HepG2 (cell line): ENCODE measurements around the gene IFNAR1. TPM values are rescaled to one million over a fixed set of nuclear protein-coding genes. Genes with fewer than 3 reads are reported as not detected.

Experiments used
- ATAC-seq: fragments of 200-7000 bp; cut with Tn5 transposase; 3 replicates; pipeline ENCODE4 v1.9.1; 2020; ENCODE audit warnings: mild to moderate bottlenecking, moderate library complexity
- BruUV-seq: library from RNA; stranded (reverse); fragments of 400-500 nt; replicated peaks from 2 replicates; lab custom pipeline; 2021; lab: Mats Ljungman, UMichigan
- CTCF ChIA-PET: fragments of 300-600 bp; formaldehyde crosslinking; extraction: SDS; loops from one replicate; lab custom pipeline; 2021; ENCODE audit warnings: low total read pairs, inconsistent platforms, low intra/inter-chr PET ratio; lab: Yijun Ruan, JAX
- POLR2A ChIA-PET: fragments of 350-600 bp; sonication (Branson Sonifier 250); formaldehyde crosslinking; loops from one replicate; lab custom pipeline; 2020; ENCODE audit warnings: antibody characterized with exemption, inconsistent platforms; lab: Yijun Ruan, JAX
- DNase-seq: peaks from one replicate; pipeline ENCODE4 v3.0.0-alpha.2; 2015; ENCODE audit warnings: low spot score
- FAIRE-seq: peaks from 3 replicates; lab custom pipeline; 2011; peaks lifted over from hg19 to GRCh38; lab: Jason Lieb, UNC
- H2AFZ ChIP-seq: one replicate; pipeline ENCODE4 v1.6.1; 2011; ENCODE audit warnings: low read length, inconsistent platforms
- H3K27ac ChIP-seq: fragments of 300-600 bp; 3 replicates; pipeline ENCODE4 v1.8.0; 2011; ENCODE audit warnings: mixed run types, mild to moderate bottlenecking, mixed read lengths, low read length, inconsistent platforms; ENCODE audit not compliant: insufficient read depth; ENCODE audit errors: extremely low read length
- H3K27me3 ChIP-seq, 2 experiments: fragments of 200-600 bp in 1 of 2; 2 replicates in 1 of 2; 3 replicates in 1 of 2; pipeline versions ENCODE4 v1.6.0 to v1.8.0; 2011; ENCODE audit warnings: low read length in 2 of 2, mild to moderate bottlenecking in 2 of 2, moderate library complexity in 2 of 2, inconsistent platforms in 1 of 2; ENCODE audit not compliant: insufficient read depth in 2 of 2, control insufficient read depth in 1 of 2
- H3K36me3 ChIP-seq, 2 experiments: fragments of 200-600 bp in 1 of 2; replicated peaks in 1 of 2; 2 replicates in 1 of 2; 3 replicates in 1 of 2; pipeline versions ENCODE4 v1.5.1 to v1.8.0; 2011; ENCODE audit warnings: low read length in 2 of 2, inconsistent platforms in 1 of 2; ENCODE audit not compliant: insufficient read depth in 2 of 2, control insufficient read depth in 1 of 2
- H3K4me1 ChIP-seq: 2 replicates; pipeline ENCODE4 v1.5.1; 2012; ENCODE audit warnings: low read length, inconsistent platforms; ENCODE audit not compliant: insufficient read depth
- H3K4me2 ChIP-seq: 2 replicates; pipeline ENCODE4 v1.6.0; 2011; ENCODE audit warnings: low read depth, low read length, inconsistent platforms
- H3K4me3 ChIP-seq, 3 experiments: fragments of 200-600 bp in 1 of 3; sonication (generic), shearing (Covaris generic) in 1 of 3; replicated peaks in 1 of 3; 2 replicates each; pipeline ENCODE4 v1.5.1; 2011 to 2016; ENCODE audit warnings: low read length in 3 of 3, inconsistent platforms in 2 of 3, low read depth in 2 of 3, mild to moderate bottlenecking in 2 of 3, control low read depth in 1 of 3, mixed read lengths in 1 of 3; ENCODE audit not compliant: insufficient read depth in 1 of 3
- H3K79me2 ChIP-seq: one replicate; pipeline ENCODE4 v1.6.1; 2011; ENCODE audit warnings: low read length, inconsistent platforms; ENCODE audit not compliant: insufficient read depth
- H3K9ac ChIP-seq: 2 replicates; pipeline ENCODE4 v1.6.0; 2011; ENCODE audit warnings: mild to moderate bottlenecking, low read depth, low read length, inconsistent platforms; ENCODE audit not compliant: insufficient read depth
- H3K9me3 ChIP-seq: 2 replicates; pipeline ENCODE4 v1.5.1; 2012; ENCODE audit warnings: mild to moderate bottlenecking, low read length
- H4K20me1 ChIP-seq: 2 replicates; pipeline ENCODE4 v1.6.0; 2011; ENCODE audit warnings: inconsistent platforms, mild to moderate bottlenecking, low read length, moderate library complexity; ENCODE audit not compliant: insufficient read depth
- ARID2 ChIP-seq: sonication (generic); formaldehyde crosslinking; IDR thresholded peaks from 2 replicates; pipeline ENCODE4 v1.8.1; 2022; ENCODE audit warnings: mild to moderate bottlenecking, missing genetic modification reagents, borderline replicate concordance
- HOXA7 ChIP-seq: sonication (generic); formaldehyde crosslinking; IDR thresholded peaks from 2 replicates; pipeline ENCODE4 v1.8.1; 2022; ENCODE audit warnings: mild to moderate bottlenecking, missing genetic modification reagents, moderate library complexity
- MBNL3 ChIP-seq: fragments of 250-450 bp; sonication (Bioruptor Pico); conservative IDR thresholded peaks from 2 replicates; pipeline ENCODE4 v1.8.0; 2022; ENCODE audit warnings: mild to moderate bottlenecking, inconsistent platforms
- REXO4 ChIP-seq: sonication (generic); formaldehyde crosslinking; IDR thresholded peaks from 2 replicates; pipeline ENCODE4 v1.8.0; 2022; ENCODE audit warnings: missing genetic modification reagents, mild to moderate bottlenecking, borderline replicate concordance
- ZBTB38 ChIP-seq: sonication (generic); formaldehyde crosslinking; IDR thresholded peaks from 2 replicates; pipeline ENCODE4 v1.5.1; 2020; ENCODE audit warnings: mild to moderate bottlenecking, missing genetic modification reagents
- ZBTB7B ChIP-seq: sonication (generic); formaldehyde crosslinking; IDR thresholded peaks from 2 replicates; pipeline ENCODE4 v1.4.0; 2020; ENCODE audit warnings: missing genetic modification reagents
- ZKSCAN5 ChIP-seq: sonication (generic); formaldehyde crosslinking; IDR thresholded peaks from 2 replicates; pipeline ENCODE4 v1.5.1; 2020; ENCODE audit warnings: mild to moderate bottlenecking, missing genetic modification reagents
- ZMYM2 ChIP-seq: sonication (generic); formaldehyde crosslinking; IDR thresholded peaks from 2 replicates; pipeline ENCODE4 v1.8.0; 2022; ENCODE audit warnings: mild to moderate bottlenecking, missing genetic modification reagents
- ZNF329 ChIP-seq: sonication (generic); formaldehyde crosslinking; IDR thresholded peaks from 2 replicates; pipeline ENCODE4 v1.9.0; 2021; ENCODE audit warnings: low read depth, mild to moderate bottlenecking, missing genetic modification reagents
- ZNF510 ChIP-seq: sonication (generic); formaldehyde crosslinking; IDR thresholded peaks from 2 replicates; pipeline ENCODE4 v1.4.0; 2020; ENCODE audit warnings: low read depth, mild to moderate bottlenecking, missing genetic modification reagents
- ZNF780A ChIP-seq: sonication (generic); formaldehyde crosslinking; IDR thresholded peaks from 2 replicates; pipeline ENCODE4 v1.8.0; 2022; ENCODE audit warnings: mild to moderate bottlenecking, missing genetic modification reagents, moderate library complexity
- WGBS: methylation state at CpG from one replicate; pipeline ENCODE4 v1.1.6; 2017; ENCODE audit warnings: low lambda C conversion rate; 5-methylcytosine and 5-hydroxymethylcytosine counted together
- in situ Hi-C: cut with HindIII; loops from 2 replicates; pipeline ENCODE4 v1.10.0; 2017; ENCODE audit warnings: low pct_unique_long_range_greater_than_20kb; ENCODE audit not compliant: extremely low pct_ligation_motif_present
- intact Hi-C: fragments of 100-400 bp; cut with micrococcal nuclease; formaldehyde crosslinking; loops from one replicate; pipeline ENCODE4 v1.10.0; 2022; ENCODE audit not compliant: unreplicated experiment
- polyA plus RNA-seq, 8 experiments: library from polyadenylated mRNA; depleted of rRNA in 3 of 8; stranded (reverse) in 7 of 8; unstranded in 1 of 8; fragments of >200 nt; fragmentation: Illumina TruSeq in 4 of 8; extraction: Trizol in 4 of 8; gene quantifications; 2 replicates each; pipeline versions ENCODE4 v1.2.1 to v1.2.3, GENCODE V29; 2011 to 2016; ENCODE audit warnings: low read depth in 4 of 8, missing spikeins in 1 of 8, mixed read lengths in 1 of 8; ENCODE audit not compliant: insufficient read depth in 1 of 8
- total RNA-seq, 5 experiments: library from RNA; depleted of rRNA; stranded (reverse); fragments of >200 nt; fragmentation: Illumina TruSeq; extraction: Trizol; gene quantifications; 2 replicates each; pipeline ENCODE4 v1.2.3, GENCODE V29; 2016; ENCODE audit warnings: low read depth in 1 of 5

IFNAR1 gene
- total and polyA plus RNA-seq, 2 of the 13 experiments (the other 11 are each of a cell fraction or from before 2014, with no cell fraction given) = 6.7 to 9.3 TPM

GRCh38 chr21:33370305-33370704 lies 45.5 kb downstream of the IFNAR1 start:
- no peaks in the 10 kb centered on the region for H4K20me1 ChIP-seq
- BruUV-seq = no TSS peak
- H3K4me2 ChIP-seq = no peak overlapping the region
- FAIRE-seq (no peak), ATAC-seq (no peak; the same call in 2 of the 3 replicates), DNase-seq (no peak)
- no peaks in the 10 kb centered on the region for H3K36me3 ChIP-seq
- TF ChIP-seq ZBTB38 (CRISPR knock-in tag) (no peak), ZMYM2 (CRISPR knock-in tag) (no peak), ZKSCAN5 (CRISPR knock-in tag) (no peak)
- no peaks in the 10 kb centered on the region for H3K79me2 ChIP-seq
- intact Hi-C loops = loop anchor here (10.0 kb wide), 1 partner anchor 236 kb away; no protein-coding TSS in a partner anchor
- no peak overlapping the region for H2AFZ ChIP-seq
- ChIA-PET CTCF (no interaction called here), POLR2A (no interaction called here)
- H3K27me3 ChIP-seq = no peaks in the 10 kb centered on the region
- H3K9ac ChIP-seq = no peak overlapping the region
- H3K4me1 ChIP-seq = peaks cover 12% of the 10 kb centered on the region
- peaks cover 22% of the 10 kb centered on the region for H3K9me3 ChIP-seq
- no peak overlapping the region for H3K4me3 ChIP-seq
- 85% methylated on average over 2 of the region's 2 CpGs for WGBS
- H3K27ac ChIP-seq = no peak overlapping the region
- in situ Hi-C loops = no loop called here

GRCh38 chr21:33371366-33371765 lies 46.6 kb downstream of the IFNAR1 start:
- H3K36me3 ChIP-seq = no peaks in the 10 kb centered on the region
- H3K79me2 ChIP-seq = no peaks in the 10 kb centered on the region
- FAIRE-seq (no peak), DNase-seq (no peak), ATAC-seq (no peak)
- in situ Hi-C loops = no loop called here
- H3K9ac ChIP-seq = no peak overlapping the region
- no TSS peak for BruUV-seq
- H4K20me1 ChIP-seq = no peaks in the 10 kb centered on the region
- H2AFZ ChIP-seq = no peak overlapping the region
- H3K9me3 ChIP-seq = peaks cover 22% of the 10 kb centered on the region
- ChIA-PET CTCF (no interaction called here), POLR2A (no interaction called here)
- H3K27me3 ChIP-seq = no peaks in the 10 kb centered on the region
- WGBS = 39% methylated on average over 3 of the region's 3 CpGs
- intact Hi-C loops = loop anchor here (10.0 kb wide), 1 partner anchor 237 kb away; no protein-coding TSS in a partner anchor
- H3K4me3 ChIP-seq = no peak overlapping the region
- no peak overlapping the region for H3K27ac ChIP-seq
- no peak overlapping the region for H3K4me2 ChIP-seq
- no peak for TF ChIP-seq ZBTB7B (CRISPR knock-in tag)
- TF ChIP-seq ZNF780A (CRISPR knock-in tag) = no peak
- TF ChIP-seq ZNF510 (CRISPR knock-in tag) = no peak
- TF ChIP-seq ZNF329 (CRISPR knock-in tag) = no peak
- TF ChIP-seq HOXA7 (CRISPR knock-in tag) = no peak
- no peak for TF ChIP-seq ARID2
- no peak for TF ChIP-seq REXO4
- TF ChIP-seq MBNL3 = no peak
- H3K4me1 ChIP-seq = peaks cover 12% of the 10 kb centered on the region
